Globus pallidus (tissue), 1 donor: Measurements from ENCODE around the gene CLMN.
"Not testable (repeated sequence)": the region's sequence is repeated elsewhere in the genome, so short reads cannot be mapped to it uniquely, and the experiment has no call there.

Experiments
- DNase-seq: peaks from one replicate; pipeline ENCODE4 v3.0.0-alpha.2; 2015; ENCODE audit warnings: low spot score

The CLMN gene

GRCh38 chr14:95287176-95287754, 32.4 kb downstream of the CLMN start:
- no peak for DNase-seq

- no peak for DNase-seq
Measured at GRCh38 chr14:95286645-95287044, 33.1 kb downstream of the CLMN start.

DNA sequence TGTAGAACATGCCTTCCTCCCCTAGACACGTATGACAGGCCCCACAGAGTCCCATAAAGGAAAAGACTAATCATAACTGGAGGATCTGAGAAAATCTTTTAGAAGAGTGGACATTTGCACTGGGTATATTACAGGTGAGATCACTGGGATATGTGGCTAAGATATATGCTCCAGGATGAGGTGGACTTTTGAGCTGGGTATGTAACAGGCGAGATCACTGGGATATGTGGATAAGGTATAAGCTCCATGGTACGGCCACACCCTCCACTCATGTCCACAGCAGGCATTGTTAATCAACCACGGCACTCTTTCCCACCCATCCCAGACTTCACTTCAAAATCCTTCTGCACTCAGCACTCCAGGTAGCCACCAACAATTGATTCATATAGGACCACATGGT, 34.1 kb downstream of the CLMN start:
- DNase-seq, result no peak

DNA sequence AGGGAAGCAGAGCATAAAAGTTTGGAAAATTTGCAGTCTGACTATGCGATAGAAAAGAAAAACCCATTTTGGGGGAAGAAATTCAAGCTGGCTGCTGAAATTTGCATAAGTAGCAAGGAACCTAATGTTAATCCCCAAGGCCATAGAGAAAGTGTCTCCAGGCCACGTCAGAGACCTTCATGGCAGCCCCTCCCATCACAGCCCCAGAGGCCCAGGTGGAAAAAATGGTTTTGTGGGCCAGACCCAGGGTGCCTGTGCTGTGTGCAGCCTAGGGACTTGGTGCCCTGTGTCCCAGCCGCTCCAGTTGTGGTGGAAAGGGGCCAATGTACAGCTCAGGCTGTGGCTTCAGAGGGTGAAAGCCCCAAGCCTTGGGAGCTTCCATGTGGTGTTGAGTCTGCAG, 35.9 kb downstream of the CLMN start:
- not testable (repeated sequence) for DNase-seq

GRCh38 chr14:95282986-95283380, 36.7 kb downstream of the CLMN start:
- DNase-seq, result not testable (repeated sequence)

DNA sequence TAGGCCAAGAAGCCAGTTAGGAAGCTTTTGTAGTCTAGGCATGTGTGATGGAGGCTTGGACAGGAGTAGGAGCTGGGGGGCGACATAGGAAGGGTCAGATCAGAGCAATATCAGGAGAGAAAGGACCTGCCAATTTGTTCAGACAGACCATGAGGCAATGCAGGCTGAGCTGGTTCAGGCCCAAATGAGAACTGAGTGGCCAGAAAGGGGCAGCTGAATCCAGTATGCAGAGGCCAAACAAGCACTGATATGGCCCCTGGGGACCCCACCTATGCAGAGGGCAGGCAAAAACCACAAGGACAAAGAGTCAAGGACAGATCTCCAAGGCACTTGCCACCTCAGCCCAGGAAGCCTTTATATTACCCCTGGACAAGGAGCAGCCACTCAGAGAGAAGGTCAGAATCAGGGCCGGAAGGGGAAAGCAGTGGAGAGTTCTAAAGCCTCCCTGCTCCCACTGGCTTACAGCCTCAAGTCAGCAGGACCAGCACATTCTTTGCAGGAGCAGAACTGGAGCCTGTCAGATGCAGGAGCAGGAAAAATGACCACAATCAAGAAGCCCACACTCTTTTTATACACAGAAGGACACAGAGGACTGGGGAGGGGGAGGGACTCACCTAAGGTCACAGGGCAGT, 37.2 kb downstream of the CLMN start:
- DNase-seq, result no peak

DNA sequence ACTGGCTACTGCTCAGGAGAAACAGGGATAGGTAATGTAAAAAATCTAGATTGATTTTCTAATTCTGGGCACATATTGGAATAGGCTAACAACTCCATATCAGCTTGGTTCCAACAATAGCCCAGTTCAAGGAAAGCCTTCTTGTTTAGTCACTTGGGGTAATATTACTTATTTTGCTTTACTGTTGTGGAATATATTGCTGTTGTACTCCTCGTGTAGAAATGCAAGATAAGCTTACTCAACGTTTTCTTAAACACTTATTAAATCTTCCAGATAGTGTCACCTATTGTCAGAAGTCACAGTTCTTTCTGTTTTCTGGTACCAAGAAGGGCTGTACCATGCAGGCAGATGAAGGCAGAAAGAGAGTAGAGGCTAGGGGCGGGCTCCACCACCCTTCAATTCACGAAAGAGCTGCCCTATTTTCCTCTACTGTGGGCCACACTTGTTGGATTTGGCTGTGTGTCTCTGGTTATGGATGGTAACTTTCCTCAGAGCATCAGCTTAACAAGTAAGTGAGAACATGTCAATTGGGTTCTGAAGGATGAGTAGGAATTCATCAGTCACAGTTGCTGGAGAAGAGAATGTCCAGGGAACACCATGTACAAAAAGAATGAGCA, 38.0 kb downstream of the CLMN start:
- no peak for DNase-seq

DNA sequence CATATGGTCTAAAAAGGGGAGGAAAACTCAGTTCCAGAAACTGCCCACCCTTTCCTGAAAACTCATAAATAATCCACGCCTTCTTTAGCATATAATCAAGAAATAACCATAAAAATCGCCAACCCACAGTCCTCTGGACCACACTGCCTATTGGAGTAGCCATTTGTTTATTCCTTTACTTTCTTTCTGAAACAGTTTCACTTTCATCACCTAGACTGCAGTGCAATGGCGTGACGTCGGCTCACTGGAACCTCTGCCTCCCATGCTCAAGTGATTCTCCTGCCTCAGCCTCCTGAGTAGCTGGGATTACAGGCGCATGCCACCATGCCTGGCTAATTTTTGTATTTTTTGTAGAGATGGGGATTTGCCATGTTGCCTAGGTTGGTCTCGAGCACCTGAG, 44.2 kb downstream of the CLMN start:
- no peak for DNase-seq

DNA sequence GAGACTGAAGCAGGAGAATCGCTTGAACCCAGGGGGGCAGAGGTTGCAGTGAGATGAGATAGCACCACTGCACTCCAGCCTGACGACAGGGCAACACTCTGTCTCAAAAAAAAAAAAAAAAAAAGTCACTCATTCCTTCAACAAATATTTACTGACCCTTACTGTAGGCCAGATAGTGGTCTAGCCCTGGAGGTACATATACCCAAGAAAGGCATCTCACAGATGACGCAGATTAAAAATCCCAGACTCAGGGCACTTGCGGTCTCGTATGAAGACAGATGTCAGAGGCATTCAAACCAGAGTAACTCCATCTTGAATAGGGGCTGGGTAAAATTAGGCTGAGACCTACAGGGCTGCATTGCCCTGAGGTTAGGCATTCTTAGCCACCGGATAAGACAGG, 44.8 kb downstream of the CLMN start:
- no peak for DNase-seq

DNA sequence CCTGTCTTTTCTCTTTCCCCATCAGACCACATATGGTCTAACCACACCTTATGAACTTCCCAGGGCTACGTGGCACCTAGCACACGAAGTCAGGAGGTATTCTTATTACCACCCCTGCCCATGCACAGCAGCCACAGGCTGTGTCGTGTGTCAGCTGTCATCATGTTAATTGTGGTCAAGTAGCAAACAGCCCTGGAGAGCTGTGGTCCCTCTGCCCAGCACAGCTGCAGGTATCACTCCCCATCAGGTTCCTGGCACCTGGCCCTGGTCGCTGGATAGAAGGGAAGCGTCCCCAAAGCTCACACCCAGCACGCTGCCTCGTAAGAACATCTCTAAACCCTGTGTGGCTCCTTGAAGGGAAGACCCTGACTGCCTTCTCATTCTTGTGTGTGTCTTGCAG, 45.4 kb downstream of the CLMN start:
- no peak for DNase-seq

DNA sequence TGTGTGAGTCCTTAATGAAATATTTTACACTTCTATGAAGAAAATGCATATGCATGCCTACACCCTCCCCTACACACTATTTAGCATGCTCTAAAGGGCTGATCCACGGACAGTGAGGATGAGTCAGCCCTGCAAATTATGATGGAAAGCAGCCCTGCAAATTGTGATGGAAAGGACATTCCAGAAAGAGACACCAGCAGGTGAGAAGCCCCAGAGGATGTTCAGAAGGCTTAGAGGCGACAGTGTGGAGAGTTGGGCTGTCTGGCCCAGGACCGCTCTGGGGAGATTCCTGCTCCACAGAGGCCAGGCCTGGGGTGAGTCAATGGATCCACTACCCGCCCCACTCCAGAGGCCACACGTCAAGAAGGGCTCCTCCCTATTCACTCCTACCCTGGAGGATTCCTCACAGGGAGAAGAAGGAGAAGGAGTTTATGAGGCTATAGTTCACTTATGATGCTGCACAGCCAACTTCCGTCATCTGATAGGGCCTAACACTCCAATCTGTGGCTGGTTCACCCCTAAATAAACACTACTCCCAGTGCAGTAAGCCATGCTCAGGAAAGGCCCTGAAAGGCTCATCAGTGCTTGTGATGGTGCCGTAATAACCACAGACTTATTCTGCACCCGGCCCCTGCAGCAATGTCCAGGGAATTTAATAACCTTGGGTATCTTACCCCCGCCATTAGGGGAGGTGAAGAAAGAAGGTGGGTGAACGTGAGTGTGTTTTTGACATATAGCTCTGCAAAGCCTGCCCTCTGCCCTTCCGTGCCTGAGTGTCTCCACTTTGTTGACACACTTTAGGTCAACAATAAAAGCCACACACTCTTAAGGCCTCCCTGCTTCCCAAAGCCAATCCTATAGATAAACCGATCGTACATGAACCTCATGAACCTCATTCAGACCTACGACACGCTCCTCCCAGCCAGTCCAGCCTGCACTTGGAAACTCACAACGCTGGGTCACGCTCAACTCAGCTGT, 46.4 kb downstream of the CLMN start:
- no peak for DNase-seq

GRCh38 chr14:95272057-95272456, 47.7 kb downstream of the CLMN start:
- no peak for DNase-seq

DNA sequence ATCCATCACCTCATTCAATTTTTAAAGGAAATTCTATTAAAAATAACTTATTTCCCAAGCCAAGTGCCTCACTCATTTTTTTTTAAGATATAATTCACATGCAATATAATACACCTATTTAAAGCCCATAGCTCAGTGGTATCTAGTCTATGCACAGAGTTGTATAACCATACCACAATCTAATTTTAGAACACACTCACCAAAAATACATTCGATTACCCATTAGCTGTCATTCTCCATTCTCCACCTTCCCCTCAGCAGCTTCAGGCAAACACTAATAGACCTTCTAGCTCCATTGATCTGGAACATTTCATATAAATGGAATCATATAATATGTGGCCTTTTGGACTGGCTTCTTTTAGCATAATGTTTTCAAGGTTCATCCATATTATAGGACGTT, 49.5 kb downstream of the CLMN start:
- DNase-seq, result no peak

DNA sequence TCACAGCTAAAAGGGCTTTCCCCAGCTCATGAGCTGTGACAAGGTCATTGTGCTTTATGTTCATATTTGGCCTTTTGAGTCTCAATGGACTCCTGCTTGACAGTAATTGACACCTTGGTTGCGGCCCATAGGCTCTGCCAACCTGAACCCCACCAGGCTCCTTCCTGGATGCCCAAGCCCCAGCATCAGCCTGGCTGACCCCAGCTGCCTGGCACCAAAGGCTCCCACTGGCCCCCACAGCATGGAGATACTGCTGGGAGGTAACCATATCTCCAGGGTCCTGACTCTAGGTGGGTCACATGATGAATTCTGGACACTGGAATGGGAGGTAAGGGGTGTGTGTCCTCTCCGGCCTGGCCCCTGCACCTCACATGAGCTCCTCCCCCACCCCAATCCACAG, 50.2 kb downstream of the CLMN start:
- no peak for DNase-seq

GRCh38 chr14:95268350-95268749, 51.4 kb downstream of the CLMN start:
- no peak for DNase-seq

DNA sequence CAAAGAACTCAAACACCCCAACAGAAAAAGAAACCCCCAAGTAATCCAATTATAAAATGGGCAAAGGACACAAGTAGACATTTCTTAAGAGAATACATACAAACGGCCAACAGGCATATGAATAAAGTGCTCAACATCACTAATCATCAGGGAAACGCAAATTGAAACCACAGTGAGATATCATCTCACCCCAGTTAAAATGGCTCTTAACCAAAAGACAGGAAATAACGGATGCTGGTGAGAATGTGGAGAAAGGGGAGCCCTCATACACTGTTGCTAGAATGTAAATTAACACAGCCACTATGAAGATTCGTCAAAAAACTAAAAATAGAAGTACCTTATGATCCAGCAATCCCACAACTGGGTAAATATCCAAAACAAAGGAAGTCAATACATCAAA, 52.4 kb downstream of the CLMN start:
- DNase-seq, result no peak

DNA sequence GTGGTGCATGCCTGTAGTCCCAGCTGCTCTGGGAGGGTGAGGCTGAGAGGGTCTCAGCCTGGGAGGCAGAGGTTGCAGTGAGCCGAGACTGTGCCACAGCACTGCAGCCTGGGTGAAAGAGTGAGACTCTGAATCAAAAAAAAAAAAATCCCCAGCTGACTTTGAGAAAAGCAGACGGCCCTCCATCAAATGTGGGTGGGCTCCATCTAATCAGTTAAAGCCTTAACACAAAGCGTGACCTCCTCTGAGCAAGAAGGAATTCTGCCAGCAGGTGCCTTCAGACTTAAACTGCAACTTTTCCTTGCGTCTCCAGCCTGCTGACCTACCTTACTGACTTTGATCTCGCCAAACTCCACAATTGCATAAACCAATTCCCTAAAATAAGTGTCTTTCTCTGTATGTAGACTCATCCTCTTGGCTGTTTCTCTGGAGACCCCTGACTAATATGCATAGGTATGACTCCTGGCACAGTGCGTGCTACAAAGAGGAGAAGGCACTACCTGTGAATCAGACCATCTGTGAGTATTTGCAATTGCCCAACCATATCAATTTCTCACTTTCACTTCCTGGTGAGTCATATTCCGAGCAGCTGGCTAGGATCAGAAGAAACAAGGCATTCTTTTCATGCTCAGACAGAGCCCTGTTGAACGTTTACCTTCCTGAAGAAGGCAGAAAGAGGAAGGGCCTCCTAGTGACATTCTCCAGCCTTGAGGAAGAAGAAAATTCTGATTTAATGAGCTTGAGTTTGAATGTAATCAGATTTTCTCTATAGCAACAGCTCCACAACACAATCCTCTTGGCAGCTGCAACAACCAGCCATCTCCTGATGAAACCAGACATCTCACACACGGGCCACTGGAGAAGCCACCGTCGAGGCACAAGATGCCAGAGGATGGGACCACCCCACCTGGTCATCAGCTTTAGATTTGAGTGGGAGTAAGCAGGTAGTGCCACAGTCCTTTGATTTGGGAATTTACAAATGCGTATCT, 54.3 kb downstream of the CLMN start:
- no peak for DNase-seq

- no peak for DNase-seq
Measured at GRCh38 chr14:95264271-95264973, 55.3 kb downstream of the CLMN start.

DNA sequence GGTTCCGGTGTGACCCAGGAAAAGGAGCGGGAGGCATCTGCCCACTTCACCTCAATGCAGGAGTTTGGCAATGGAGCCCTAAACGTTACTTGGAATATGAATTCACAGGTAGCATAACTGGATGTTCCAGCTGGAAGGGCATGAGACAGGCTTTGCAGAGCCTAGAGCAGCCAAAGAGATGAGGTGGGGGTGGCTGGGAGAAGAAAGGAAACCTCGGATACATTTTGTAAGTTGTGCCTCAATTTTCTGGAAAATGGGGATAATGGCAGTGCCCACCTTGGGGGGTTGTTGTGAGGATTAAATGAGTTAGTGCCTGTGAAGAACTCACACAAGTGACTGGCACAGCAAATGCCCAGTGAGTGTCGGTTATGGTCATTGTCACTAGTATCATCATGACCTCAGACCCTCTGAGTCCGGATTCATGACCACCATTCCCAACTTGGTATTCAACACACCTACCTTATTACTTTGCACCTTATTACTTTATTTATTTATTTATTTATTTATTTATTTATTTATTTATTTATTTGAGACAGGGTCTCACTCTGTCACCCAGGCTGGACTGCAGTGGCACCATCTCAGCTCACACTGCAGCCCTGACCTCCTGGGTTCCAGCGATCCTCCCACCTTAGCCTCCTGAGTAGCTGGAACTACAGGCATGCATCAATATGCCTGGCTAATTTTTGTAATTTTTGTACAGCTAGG, 56.0 kb downstream of the CLMN start:
- DNase-seq, result no peak

GRCh38 chr14:95262511-95262891, 57.2 kb downstream of the CLMN start:
- DNase-seq, result no peak
